ENCODE measurements around the gene TMEM53.

DNA sequence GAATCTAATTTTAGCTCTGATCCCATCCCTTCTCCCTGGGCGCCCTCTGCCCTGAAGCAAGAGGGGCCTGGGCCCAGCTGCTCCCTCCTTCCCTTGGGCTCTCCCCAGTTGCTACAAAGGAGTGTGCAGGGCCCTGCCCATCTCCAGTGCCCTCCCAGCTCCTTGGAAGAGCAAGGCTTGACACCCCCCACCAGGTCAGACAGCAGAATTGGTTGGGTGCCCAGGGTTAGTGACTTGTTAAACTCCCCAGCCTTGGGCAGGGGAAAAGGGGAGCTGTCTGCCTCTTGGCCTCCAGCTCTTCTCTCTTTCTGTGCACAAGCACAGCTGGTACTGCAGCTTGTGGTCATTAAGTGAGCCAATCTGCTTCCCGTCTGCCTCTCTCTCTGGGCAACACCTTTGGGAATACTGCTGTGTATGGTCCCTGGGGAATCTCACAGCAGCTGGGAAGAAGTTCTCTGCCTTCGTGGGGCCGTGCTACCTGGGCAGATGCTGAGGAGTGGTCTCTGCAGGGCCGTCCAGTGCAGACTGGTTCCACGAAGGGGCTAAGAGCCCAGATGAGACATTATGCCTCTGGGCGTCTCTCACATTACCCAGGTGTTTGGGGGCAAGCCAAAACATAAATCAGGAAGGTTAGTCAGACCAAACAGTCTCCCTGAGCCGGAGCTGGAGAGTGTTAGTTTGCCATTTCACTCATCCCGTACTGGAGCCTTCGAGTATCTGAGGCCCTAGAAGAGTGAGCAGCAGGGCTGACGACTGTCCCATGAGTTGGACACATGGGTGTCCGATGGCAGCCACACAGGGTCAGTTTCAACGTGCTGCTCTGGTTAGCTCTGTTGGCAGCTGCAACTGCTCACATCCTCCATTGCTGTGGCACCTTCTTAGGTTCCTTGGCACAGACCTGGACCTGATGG is 37.3 kb downstream of the TMEM53 start:
- TF ChIP-seq NR2C2 (CRISPR knock-in tag; IDR thresholded peaks at IDR 0.05), result no peak
- TF ChIP-seq, protein P1, sequence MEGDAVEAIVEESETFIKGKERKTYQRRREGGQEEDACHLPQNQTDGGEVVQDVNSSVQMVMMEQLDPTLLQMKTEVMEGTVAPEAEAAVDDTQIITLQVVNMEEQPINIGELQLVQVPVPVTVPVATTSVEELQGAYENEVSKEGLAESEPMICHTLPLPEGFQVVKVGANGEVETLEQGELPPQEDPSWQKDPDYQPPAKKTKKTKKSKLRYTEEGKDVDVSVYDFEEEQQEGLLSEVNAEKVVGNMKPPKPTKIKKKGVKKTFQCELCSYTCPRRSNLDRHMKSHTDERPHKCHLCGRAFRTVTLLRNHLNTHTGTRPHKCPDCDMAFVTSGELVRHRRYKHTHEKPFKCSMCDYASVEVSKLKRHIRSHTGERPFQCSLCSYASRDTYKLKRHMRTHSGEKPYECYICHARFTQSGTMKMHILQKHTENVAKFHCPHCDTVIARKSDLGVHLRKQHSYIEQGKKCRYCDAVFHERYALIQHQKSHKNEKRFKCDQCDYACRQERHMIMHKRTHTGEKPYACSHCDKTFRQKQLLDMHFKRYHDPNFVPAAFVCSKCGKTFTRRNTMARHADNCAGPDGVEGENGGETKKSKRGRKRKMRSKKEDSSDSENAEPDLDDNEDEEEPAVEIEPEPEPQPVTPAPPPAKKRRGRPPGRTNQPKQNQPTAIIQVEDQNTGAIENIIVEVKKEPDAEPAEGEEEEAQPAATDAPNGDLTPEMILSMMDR (IDR thresholded peaks at IDR 0.05), result no peak
- no peak for TF ChIP-seq ATF1 (CRISPR knock-in tag; IDR thresholded peaks at IDR 0.05)
- TF ChIP-seq, protein P2, sequence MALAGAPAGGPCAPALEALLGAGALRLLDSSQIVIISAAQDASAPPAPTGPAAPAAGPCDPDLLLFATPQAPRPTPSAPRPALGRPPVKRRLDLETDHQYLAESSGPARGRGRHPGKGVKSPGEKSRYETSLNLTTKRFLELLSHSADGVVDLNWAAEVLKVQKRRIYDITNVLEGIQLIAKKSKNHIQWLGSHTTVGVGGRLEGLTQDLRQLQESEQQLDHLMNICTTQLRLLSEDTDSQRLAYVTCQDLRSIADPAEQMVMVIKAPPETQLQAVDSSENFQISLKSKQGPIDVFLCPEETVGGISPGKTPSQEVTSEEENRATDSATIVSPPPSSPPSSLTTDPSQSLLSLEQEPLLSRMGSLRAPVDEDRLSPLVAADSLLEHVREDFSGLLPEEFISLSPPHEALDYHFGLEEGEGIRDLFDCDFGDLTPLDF (CRISPR knock-in tag; IDR thresholded peaks at IDR 0.05), result no peak
